IPS-NIHi7 (cell line): Measurements from ENCODE around the gene DGKG.

Experiments
- DNase-seq: peaks from one replicate; pipeline ENCODE4 v3.0.0; 2012; ENCODE audit warnings: mixed read lengths; ENCODE audit errors: extremely low spot score

Gene DGKG

GRCh38 chr3:186273586-186273985 lies 88.4 kb downstream of the DGKG start:
- no peak for DNase-seq

GRCh38 chr3:186270701-186271100 lies 91.3 kb downstream of the DGKG start:
- no peak for DNase-seq

- DNase-seq, result peak; percentile 36
These were observed 93.2 kb downstream of the DGKG start for GRCh38 chr3:186268616-186269448.

GRCh38 chr3:186267758-186268157 lies 94.3 kb downstream of the DGKG start:
- no peak for DNase-seq

- DNase-seq, result no peak
These were observed 97.2 kb downstream of the DGKG start for GRCh38 chr3:186264608-186265400.

GRCh38 chr3:186261638-186262037 lies 100.4 kb downstream of the DGKG start:
- DNase-seq, result peak; percentile 47

- no peak for DNase-seq
These were observed 101.3 kb downstream of the DGKG start for GRCh38 chr3:186260726-186261125.

- DNase-seq, result peak; percentile 96
These were observed 102.2 kb downstream of the DGKG start for GRCh38 chr3:186259612-186260383.

GRCh38 chr3:186258968-186259367 lies 103.1 kb downstream of the DGKG start:
- DNase-seq, result peak; percentile 33

GRCh38 chr3:186257866-186258265 lies 104.2 kb downstream of the DGKG start:
- DNase-seq, result no peak

- DNase-seq, result no peak
These were observed 106.2 kb downstream of the DGKG start for GRCh38 chr3:186255703-186256331.

GRCh38 chr3:186254676-186255650 lies 107.1 kb downstream of the DGKG start:
- no peak for DNase-seq

GRCh38 chr3:186251948-186252619 lies 110.0 kb downstream of the DGKG start:
- DNase-seq, result no peak

- no peak for DNase-seq
These were observed 113.2 kb downstream of the DGKG start for GRCh38 chr3:186248850-186249249.

- no peak for DNase-seq
These were observed 113.9 kb downstream of the DGKG start for GRCh38 chr3:186247821-186248814.

- DNase-seq, result no peak
These were observed 115.1 kb downstream of the DGKG start for GRCh38 chr3:186246941-186247340.

GRCh38 chr3:186244016-186244415 lies 118.0 kb downstream of the DGKG start:
- DNase-seq, result no peak
